ENCODE data around the gene ZFP36L2.

DNA sequence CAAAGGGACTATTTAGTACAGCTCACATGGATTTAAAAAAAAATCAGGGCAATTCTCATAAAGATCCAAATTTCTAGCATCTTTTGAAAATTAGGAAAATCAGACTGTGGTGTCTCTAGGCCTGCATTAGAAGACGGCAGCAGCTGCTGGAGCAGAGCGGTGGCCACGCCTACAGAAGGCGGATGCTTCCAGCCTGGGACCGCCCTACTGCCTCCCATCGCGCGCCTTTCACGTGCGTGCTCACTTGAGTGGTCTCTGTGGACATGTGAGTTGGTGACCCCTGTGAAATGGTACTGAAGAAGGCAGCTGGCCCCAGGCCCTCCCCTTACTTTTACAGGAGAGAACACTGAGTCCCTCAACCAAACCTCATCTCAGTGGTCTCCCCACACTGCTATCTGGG, 15.2 kb upstream of the ZFP36L2 start:
- TF ChIP-seq POLR2A (IDR thresholded peaks at IDR 0.05) = no peak
- TF ChIP-seq, protein P1, sequence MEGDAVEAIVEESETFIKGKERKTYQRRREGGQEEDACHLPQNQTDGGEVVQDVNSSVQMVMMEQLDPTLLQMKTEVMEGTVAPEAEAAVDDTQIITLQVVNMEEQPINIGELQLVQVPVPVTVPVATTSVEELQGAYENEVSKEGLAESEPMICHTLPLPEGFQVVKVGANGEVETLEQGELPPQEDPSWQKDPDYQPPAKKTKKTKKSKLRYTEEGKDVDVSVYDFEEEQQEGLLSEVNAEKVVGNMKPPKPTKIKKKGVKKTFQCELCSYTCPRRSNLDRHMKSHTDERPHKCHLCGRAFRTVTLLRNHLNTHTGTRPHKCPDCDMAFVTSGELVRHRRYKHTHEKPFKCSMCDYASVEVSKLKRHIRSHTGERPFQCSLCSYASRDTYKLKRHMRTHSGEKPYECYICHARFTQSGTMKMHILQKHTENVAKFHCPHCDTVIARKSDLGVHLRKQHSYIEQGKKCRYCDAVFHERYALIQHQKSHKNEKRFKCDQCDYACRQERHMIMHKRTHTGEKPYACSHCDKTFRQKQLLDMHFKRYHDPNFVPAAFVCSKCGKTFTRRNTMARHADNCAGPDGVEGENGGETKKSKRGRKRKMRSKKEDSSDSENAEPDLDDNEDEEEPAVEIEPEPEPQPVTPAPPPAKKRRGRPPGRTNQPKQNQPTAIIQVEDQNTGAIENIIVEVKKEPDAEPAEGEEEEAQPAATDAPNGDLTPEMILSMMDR (IDR thresholded peaks at IDR 0.05) = no peak

All from right lobe of liver (tissue), 4 donors.